Nephron (organoid): ENCODE results near the gene DIP2B.

ENCODE experiments used
- H3K27ac Mint-ChIP-seq, 3 experiments: 2 replicates each; pipeline ENCODE4 v1.8.0; 2020; ENCODE audit warnings: mixed read lengths in 3 of 3, mild to moderate bottlenecking in 2 of 3, moderate library complexity in 1 of 3
- H3K27me3 Mint-ChIP-seq: 2 replicates; pipeline ENCODE4 v1.8.0; 2021; ENCODE audit warnings: low read depth, mild to moderate bottlenecking, moderate library complexity, mixed read lengths
- H3K36me3 Mint-ChIP-seq: 2 replicates; pipeline ENCODE4 v1.8.0; 2020; ENCODE audit warnings: low read depth, mixed read lengths
- H3K4me1 Mint-ChIP-seq: 2 replicates; pipeline ENCODE4 v1.8.0; 2020; ENCODE audit warnings: mixed read lengths
- H3K4me3 Mint-ChIP-seq, 3 experiments: 2 replicates each; pipeline ENCODE4 v1.8.0; 2020; ENCODE audit warnings: mild to moderate bottlenecking in 3 of 3, mixed read lengths in 3 of 3, moderate library complexity in 2 of 3
- H3K9me3 Mint-ChIP-seq: 2 replicates; pipeline ENCODE4 v1.8.0; 2020; ENCODE audit warnings: mixed read lengths
- CTCF ChIP-seq, 3 experiments: fragments of 200-600 bp; sonication (generic); IDR thresholded peaks; one replicate each; pipeline ENCODE4 v1.5.0; 2021; ENCODE audit warnings: antibody characterized with exemption in 3 of 3; ENCODE audit not compliant: unreplicated experiment in 3 of 3

DIP2B gene

GRCh38 chr12:50533203-50533584, 28.4 kb downstream of the DIP2B start:
- no peak for TF ChIP-seq CTCF (IDR thresholded peaks at IDR 0.05; ENCODE audit: unreplicated experiment in 3 of 3)
- Mint-ChIP-seq H3K36me3 (peaks cover 11% of the 10 kb centered on the region), H3K27ac (no peak overlapping the region), H3K9me3 (no peaks in the 10 kb centered on the region), H3K4me3 (no peak overlapping the region), H3K27me3 (no peaks in the 10 kb centered on the region), H3K4me1 (peaks cover 17% of the 10 kb centered on the region)

GRCh38 chr12:50533971-50534370, 29.2 kb downstream of the DIP2B start:
- Mint-ChIP-seq H3K4me1 (peaks cover 10% of the 10 kb centered on the region), H3K4me3 (no peak overlapping the region), H3K36me3 (peaks cover 12% of the 10 kb centered on the region), H3K9me3 (no peaks in the 10 kb centered on the region), H3K27ac (no peak overlapping the region), H3K27me3 (no peaks in the 10 kb centered on the region)
- TF ChIP-seq CTCF (IDR thresholded peaks at IDR 0.05; ENCODE audit: unreplicated experiment in 3 of 3) = no peak

GRCh38 chr12:50536831-50537537, 32.2 kb downstream of the DIP2B start:
- H3K9me3 Mint-ChIP-seq = no peaks in the 10 kb centered on the region
- H3K4me1 Mint-ChIP-seq = peaks cover 6% of the 10 kb centered on the region
- TF ChIP-seq CTCF (IDR thresholded peaks at IDR 0.05; ENCODE audit: unreplicated experiment in 3 of 3) = no peak
- H3K4me3 Mint-ChIP-seq = no peak overlapping the region
- peaks cover 15% of the 10 kb centered on the region for H3K36me3 Mint-ChIP-seq
- peak overlapping the region in 1 of 3 experiments; percentile 4 for H3K27ac Mint-ChIP-seq
- H3K27me3 Mint-ChIP-seq = no peaks in the 10 kb centered on the region

- Mint-ChIP-seq H3K9me3 (no peaks in the 10 kb centered on the region), H3K36me3 (peaks cover 15% of the 10 kb centered on the region), H3K4me3 (no peak overlapping the region), H3K27ac (peak overlapping the region in 1 of 3 experiments; percentile 4), H3K4me1 (peaks cover 6% of the 10 kb centered on the region), H3K27me3 (no peaks in the 10 kb centered on the region)
- TF ChIP-seq CTCF (IDR thresholded peaks at IDR 0.05; ENCODE audit: unreplicated experiment in 3 of 3) = no peak
Measured at GRCh38 chr12:50537538-50537919, 32.7 kb downstream of the DIP2B start.

GRCh38 chr12:50538182-50538581, 33.4 kb downstream of the DIP2B start:
- Mint-ChIP-seq H3K9me3 (no peaks in the 10 kb centered on the region), H3K4me3 (no peak overlapping the region), H3K27me3 (no peaks in the 10 kb centered on the region), H3K27ac (peak overlapping the region in 1 of 3 experiments; percentile 9), H3K36me3 (peaks cover 15% of the 10 kb centered on the region), H3K4me1 (peaks cover 6% of the 10 kb centered on the region)
- TF ChIP-seq CTCF (IDR thresholded peaks at IDR 0.05; ENCODE audit: unreplicated experiment in 3 of 3) = no peak

GRCh38 chr12:50541139-50541538, 36.4 kb downstream of the DIP2B start:
- Mint-ChIP-seq H3K9me3 (no peaks in the 10 kb centered on the region), H3K4me1 (peaks cover 14% of the 10 kb centered on the region), H3K36me3 (peaks cover 15% of the 10 kb centered on the region), H3K27ac (no peak overlapping the region), H3K4me3 (no peak overlapping the region), H3K27me3 (no peaks in the 10 kb centered on the region)
- TF ChIP-seq CTCF (IDR thresholded peaks at IDR 0.05; ENCODE audit: unreplicated experiment in 3 of 3) = no peak
